Activated CD4-positive, alpha-beta T cell treated with anti-CD3 and anti-CD28 coated beads, Interleukin-2, Interleukin-6, amounts not matched to agents 100 ng/mL and 50 ng/mL, durations not matched to agents 16 hours and 8 hours (primary cell): ENCODE data around the gene RANBP10.
"Not testable (repeated sequence)": the region's sequence is repeated elsewhere in the genome, so short reads cannot be mapped to it uniquely, and the experiment has no call there.

Source experiments
- DNase-seq: peaks from one replicate; pipeline ENCODE4 v3.0.0-alpha.2; 2020

RANBP10 gene

DNA sequence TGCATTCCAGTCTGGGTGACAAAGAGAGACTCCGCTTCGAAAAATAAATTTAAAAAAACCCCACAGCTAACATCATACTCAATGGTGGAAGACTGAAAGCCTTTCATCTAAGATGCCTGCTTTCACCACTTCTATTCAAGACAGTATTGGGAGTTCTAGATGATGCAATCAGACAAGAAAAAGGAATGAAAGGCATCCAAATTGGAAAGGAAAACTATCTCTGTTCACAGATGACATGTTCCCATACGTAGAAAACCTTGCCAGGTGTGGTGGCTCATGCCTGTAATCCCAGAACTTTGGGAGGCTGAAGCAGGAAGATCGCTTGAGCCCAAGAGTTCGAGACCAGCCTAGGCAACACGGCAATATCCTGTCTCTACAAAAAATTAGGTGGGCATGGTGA is 31.1 kb downstream of the RANBP10 start:
- no peak for DNase-seq

GRCh38 chr16:67774457-67774853 is 31.9 kb downstream of the RANBP10 start:
- no peak for DNase-seq

GRCh38 chr16:67773569-67774456 is 32.5 kb downstream of the RANBP10 start:
- no peak for DNase-seq

GRCh38 chr16:67773099-67773498 is 33.3 kb downstream of the RANBP10 start:
- DNase-seq, result no peak

GRCh38 chr16:67770346-67770991 is 35.9 kb downstream of the RANBP10 start:
- DNase-seq, result no peak

DNA sequence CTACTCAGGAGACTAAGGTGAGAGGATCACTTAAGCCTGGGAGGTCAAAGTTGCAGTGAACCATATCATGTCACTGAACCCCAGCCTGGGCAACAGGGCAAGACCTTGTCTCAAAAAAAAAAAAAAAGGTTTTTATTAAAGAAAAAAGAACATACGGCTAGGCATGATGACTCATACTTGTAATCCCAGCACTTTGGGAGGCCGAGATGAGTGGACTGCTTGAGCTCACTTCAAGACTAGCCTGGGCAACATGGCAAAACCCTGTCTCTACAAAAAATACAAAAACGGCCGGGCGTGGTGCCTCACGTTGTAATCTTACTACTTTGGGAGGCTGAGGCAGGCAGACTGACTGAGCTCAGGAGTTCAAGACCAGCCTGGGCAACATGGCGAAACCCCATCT is 38.4 kb downstream of the RANBP10 start:
- DNase-seq, result peak; percentile 17

DNA sequence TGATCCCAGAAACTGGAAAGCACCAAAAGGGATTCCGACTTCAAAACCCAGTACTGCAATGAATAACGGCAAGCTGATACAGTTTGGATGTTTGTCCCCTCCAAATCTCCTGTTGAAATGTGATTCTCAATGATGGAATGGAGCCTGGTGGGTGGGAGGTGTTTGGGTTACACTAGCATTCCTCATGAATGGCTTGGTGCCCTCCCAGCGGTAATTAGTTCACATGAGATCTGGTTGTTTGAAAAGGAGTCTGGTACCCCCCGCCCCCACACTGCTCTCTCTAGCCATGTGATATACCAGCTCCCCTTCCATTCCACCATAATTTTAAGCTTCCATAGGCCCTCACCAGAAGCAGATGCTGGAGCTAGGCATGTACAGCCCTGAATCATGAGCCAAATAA is 40.1 kb downstream of the RANBP10 start:
- no peak for DNase-seq

- no peak for DNase-seq
Measured at GRCh38 chr16:67764158-67764667, 42.1 kb downstream of the RANBP10 start.

GRCh38 chr16:67763066-67763465 is 43.3 kb downstream of the RANBP10 start:
- no peak for DNase-seq

DNA sequence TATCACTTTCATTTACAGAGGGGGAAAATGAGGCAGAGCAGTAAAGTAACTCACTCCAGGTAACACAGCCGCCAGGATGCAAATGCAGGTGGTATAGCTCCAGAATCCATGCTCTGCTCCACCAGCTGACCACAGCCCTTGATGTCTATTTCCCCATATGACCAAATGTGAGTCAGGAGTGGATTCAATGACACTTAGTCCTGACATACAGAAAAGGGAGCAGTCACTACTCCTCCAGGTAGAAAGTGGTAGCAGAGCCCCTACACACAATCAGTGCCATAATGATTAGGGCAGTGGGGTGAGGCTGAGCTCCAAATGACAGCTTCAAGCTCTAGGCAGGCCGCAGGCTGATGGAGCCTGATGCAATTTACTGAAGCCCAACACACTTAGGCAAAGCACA is 44.0 kb downstream of the RANBP10 start:
- no peak for DNase-seq

GRCh38 chr16:67761924-67762323 is 44.4 kb downstream of the RANBP10 start:
- DNase-seq, result no peak

- DNase-seq, result no peak
Measured at GRCh38 chr16:67760956-67761230, 45.5 kb downstream of the RANBP10 start.

GRCh38 chr16:67760206-67760955 is 46.0 kb downstream of the RANBP10 start:
- DNase-seq, result no peak

GRCh38 chr16:67758966-67759365 is 47.4 kb downstream of the RANBP10 start:
- DNase-seq, result no peak

- no peak for DNase-seq
Measured at GRCh38 chr16:67758006-67758405, 48.4 kb downstream of the RANBP10 start.

DNA sequence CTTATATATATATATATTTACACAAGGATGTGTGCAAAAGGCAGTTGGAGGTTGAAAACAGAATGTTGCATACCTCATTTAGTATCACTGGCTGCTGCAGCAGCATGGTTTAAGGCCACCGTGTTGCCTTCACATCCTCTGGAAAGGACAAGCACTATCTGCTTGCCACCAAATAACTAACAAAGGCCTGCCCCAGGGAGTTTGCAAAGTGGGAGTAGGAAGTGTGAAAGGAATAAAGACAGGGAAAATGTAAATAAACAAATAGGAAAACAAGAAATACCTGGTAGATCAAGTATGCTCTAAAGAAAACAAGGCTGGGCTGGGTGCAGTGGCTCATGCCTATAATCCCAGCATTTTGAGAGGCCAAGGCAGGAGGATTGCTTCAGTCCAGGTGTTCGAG is 53.7 kb downstream of the RANBP10 start:
- DNase-seq, result no peak

DNA sequence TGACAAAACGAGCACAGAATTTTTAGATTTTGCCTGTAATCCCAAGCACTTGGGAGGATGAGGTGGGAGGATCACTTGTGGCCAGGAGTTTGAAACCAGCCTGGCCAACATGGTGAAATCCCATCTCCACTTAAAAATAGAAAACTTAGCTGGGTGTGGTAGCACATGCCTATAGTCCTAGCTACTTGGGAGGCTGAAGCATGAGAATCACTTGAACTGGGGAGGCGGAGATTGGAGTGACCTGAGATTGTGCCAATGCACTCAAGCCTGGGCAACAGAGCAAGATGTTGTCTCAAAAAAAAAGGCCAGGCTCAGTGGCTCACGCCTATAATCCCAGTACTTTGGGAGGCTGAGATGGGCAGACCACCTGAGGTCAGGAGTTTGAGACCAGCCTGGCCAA is 55.0 kb downstream of the RANBP10 start:
- DNase-seq, result not testable (repeated sequence)

GRCh38 chr16:67750466-67750865 is 55.9 kb downstream of the RANBP10 start:
- no peak for DNase-seq

DNA sequence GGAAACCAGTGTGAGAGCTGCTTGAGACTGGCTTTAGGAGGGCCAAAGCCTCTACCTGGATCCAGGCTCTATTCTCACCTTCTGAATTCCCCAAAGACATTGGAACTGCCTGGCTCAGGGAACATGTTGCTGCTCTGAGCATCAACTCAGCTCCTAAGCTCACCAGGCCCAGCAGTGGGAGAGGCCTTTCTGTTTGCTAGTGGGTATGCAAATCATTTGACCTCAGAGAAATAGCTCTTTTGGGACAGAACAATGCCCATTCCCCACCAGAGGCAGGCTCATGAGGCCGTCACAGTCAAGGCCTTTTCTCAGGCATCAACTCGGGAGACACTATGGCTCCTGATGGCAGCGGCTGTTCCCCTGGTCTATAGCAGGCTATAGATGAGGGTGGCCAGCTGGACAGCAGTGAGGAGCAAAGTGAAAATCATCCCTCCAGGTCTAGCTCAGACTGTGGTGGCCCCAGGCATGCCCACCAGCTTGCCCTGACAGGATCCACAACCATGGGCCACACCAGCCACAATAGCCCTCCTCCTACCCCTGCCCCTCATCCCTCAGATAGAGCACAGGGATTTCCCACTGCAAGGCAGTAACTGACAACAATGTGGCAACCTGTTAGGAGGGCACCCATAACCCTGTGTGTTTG is 56.8 kb downstream of the RANBP10 start:
- DNase-seq, result no peak

DNA sequence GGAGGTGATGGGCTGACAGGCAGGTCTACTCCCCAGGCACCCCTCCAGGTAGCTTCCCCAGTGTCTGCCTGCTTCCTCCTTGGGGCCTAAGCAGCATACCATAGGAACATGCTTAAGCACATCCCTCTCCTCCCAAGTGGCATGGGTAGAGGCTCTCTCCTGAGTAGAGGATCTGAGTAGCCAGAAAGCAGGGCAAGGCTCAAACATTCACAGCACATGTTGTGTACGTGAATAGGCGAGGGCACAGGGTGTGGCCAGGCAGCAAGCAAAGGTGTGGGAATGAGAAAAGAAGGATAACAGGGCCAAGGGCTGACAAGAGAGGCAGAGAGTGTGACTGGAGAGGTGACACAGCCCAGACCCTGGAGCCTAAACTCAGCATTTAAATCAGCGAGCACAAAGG is 57.5 kb downstream of the RANBP10 start:
- DNase-seq, result no peak

DNA sequence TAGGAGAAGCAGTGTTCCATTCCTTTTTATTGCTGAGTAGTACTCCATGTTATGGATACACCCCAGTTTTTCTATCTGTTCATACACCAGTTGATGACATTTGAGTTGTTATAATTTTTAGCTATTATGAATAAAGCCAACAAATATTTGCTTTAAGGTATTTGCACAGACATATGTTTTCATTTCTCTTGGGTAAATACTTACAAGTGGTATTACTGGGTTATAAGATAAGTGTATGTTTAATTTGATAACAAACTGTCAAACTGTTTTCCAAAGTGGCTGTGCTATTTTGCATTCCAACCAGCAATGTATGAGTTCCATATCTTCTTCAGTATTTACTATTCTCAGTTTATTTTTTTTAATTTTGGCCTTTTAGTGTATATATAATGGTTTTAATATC is 59.5 kb downstream of the RANBP10 start:
- no peak for DNase-seq

DNA sequence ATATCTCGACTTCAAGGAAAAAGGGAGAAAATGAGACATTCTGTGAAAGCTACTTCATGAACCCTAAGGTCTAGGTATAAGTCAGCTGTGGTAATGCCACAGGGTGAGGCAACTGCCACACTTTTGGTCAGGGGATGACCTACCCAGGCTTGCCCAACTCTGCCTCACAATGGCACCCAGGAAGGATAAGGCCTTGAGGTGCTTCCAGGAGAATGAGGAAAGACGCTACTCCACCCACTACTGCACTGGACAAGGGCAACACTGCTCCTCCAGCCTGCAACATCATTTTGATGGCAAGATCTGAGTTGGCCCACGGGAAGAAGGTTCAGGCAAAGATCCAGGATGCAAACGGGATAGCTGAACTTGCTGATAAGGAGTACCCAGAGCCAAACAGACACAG is 65.2 kb downstream of the RANBP10 start:
- DNase-seq, result no peak

GRCh38 chr16:67740391-67740790 is 66.0 kb downstream of the RANBP10 start:
- DNase-seq, result no peak
